Heart left ventricle (tissue), 16 donors: ENCODE results near the gene ACSBG1. TPM values are rescaled to one million over a fixed set of nuclear protein-coding genes. Genes with fewer than 3 reads are reported as not detected.

ENCODE experiments used
- ATAC-seq, 4 donors: fragments of 200-7000 bp; cut with Tn5 transposase; one replicate each; pipeline ENCODE4 v1.9.1; 2020 to 2022; ENCODE audit warnings: moderate library complexity in 4 of 4, mild to moderate bottlenecking in 3 of 4, moderate number of reproducible peaks in 1 of 4
- DNase-seq, 5 donors: peaks; one replicate each; pipeline ENCODE4 v3.0.0-alpha.2; 2020
- H3K27ac ChIP-seq, 12 donors: fragments of 200-600 bp; sonication (generic) in 4 of 12; one replicate each; pipeline versions ENCODE4 v1.5.0 to v1.8.0; 2016 to 2022; ENCODE audit warnings: mild to moderate bottlenecking in 2 of 12
- H3K27me3 ChIP-seq, 9 donors: fragments of 200-600 bp; sonication (generic) in 2 of 9; one replicate each; pipeline versions ENCODE4 v1.5.1 to v1.8.0; 2016 to 2022; ENCODE audit warnings: mild to moderate bottlenecking in 3 of 9
- H3K36me3 ChIP-seq, 9 donors: fragments of 200-600 bp; sonication (generic) in 2 of 9; one replicate each; pipeline versions ENCODE4 v1.5.0 to v1.8.0; 2018 to 2022; ENCODE audit warnings: mild to moderate bottlenecking in 2 of 9
- H3K4me1 ChIP-seq, 12 donors: fragments of 200-600 bp; sonication (generic) in 4 of 12; one replicate each; pipeline versions ENCODE4 v1.5.0 to v1.8.0; 2016 to 2022; ENCODE audit warnings: mild to moderate bottlenecking in 3 of 12
- H3K4me3 ChIP-seq, 12 donors: fragments of 200-600 bp; sonication (generic) in 4 of 12; one replicate each; pipeline versions ENCODE4 v1.5.0 to v1.8.0; 2017 to 2022; ENCODE audit warnings: mild to moderate bottlenecking in 9 of 12, moderate library complexity in 4 of 12
- H3K9me3 ChIP-seq, 12 donors: fragments of 200-600 bp; sonication (generic) in 4 of 12; one replicate each; pipeline versions ENCODE4 v1.5.0 to v1.8.0; 2016 to 2022; ENCODE audit warnings: mild to moderate bottlenecking in 1 of 12
- CTCF ChIP-seq, 12 donors: fragments of 200-600 bp; sonication (generic) in 4 of 12; IDR thresholded peaks; one replicate each; pipeline versions ENCODE4 v1.5.0 to v1.8.0; 2018 to 2022; ENCODE audit warnings: antibody characterized with exemption in 12 of 12, mild to moderate bottlenecking in 5 of 12
- POLR2A ChIP-seq, 2 donors: fragments of 450-650 bp; IDR thresholded peaks; one replicate each; pipeline ENCODE4 v1.6.1; 2017; ENCODE audit warnings: antibody characterized with exemption in 2 of 2, mild to moderate bottlenecking in 2 of 2, moderate library complexity in 2 of 2
- WGBS, 4 donors: extraction: QIAGEN DNeasy Blood & Tissue Kit in 2 of 4; methylation state at CpG; one replicate each; pipeline versions ENCODE4 v1.1.5 to v1.1.7; 2013 to 2018; 5-methylcytosine and 5-hydroxymethylcytosine counted together
- intact Hi-C, 10 donors: fragments of 100-400 bp; cut with DNase I; formaldehyde crosslinking; loops; one replicate each; pipeline versions ENCODE4 v1.11.1 to v1.14.2; 2022
- polyA plus RNA-seq, 2 donors: library from polyadenylated mRNA; stranded (reverse); fragments of 200-250 nt; gene quantifications; one replicate each; pipeline ENCODE4 v1.2.3, GENCODE V29; 2013
- total RNA-seq, 9 donors: library from RNA; depleted of rRNA in 2 of 9; stranded (reverse); fragments of >200 nt in 2 of 9; fragmentation: NEBNext Ultra II Directional in 3 of 9; extraction: Animal tissue kit (Norgen Biotek cat#: 25700) in 3 of 9; gene quantifications; one replicate each; pipeline versions ENCODE4 v1.1.0 to v1.2.4, GENCODE V29; 2016 to 2023
- donor health status: ischemic (EF 13 %, LVEDD 7.1; RV severe dilation, severe dysfunction).
- donor health status: healthy with polysubstance abuse.
- donor health status: DM: no; HTN: yes; CAD: no.
- donor health status: DM: no; HTN: no; CAD: no.
- donor health status: ischemic (EF 25% LVEDD 6.9; RV normal size, moderate dysfunction).
- donor health status: ischemic (EF 25% LVEDD 5.7; RV mildly dilated, moderate dysfunction).
- donor health status: healthy.
- donor health status: DM: yes; HTN: yes; CAD: no.
- donor health status: ischemic (EF 35%, LVEDD 5.7; RV mildly dilated, moderate dysfunction).
- donor health status: nonischemic (EF 11% LVEDD 7.7; RV severe dilation, severe dysfunction).
- donor health status: DM: yes; HTN: yes; CAD: no.
- donor health status: PGD.
- donor health status: ischemic (EF 29% LVEDD 5.4; RV normal size, mild dysfunction).
- donor health status: nonischemic (EF 23%, LVEDD 6.1; RV moderate dilation, normal function).

ACSBG1 gene
- total and polyA plus RNA-seq, 11 donors: 0.05 to 1.2 (median 0.16) TPM; not detected in 5

GRCh38 chr15:78266806-78267205 is 32.4 kb upstream of the ACSBG1 start:
- Histone ChIP-seq H3K4me3 (peak overlapping the region in 10 of 12 donors; percentile 10 to 83 (median 32)), H3K9me3 (no peaks in the 10 kb centered on the region), H3K27me3 (no peaks in the 10 kb centered on the region), H3K27ac (peak overlapping the region; percentile 41 to 96 (median 87)), H3K4me1 (peaks cover 0 to 39% (median 17%) of the 10 kb centered on the region in 12 donors), H3K36me3 (peaks cover 0 to 18% (median 12%) of the 10 kb centered on the region in 9 donors)
- TF ChIP-seq POLR2A (IDR thresholded peaks at IDR 0.05) (no peak), CTCF (IDR thresholded peaks at IDR 0.05) (no peak)
- intact Hi-C loops: no loop called here
- ATAC-seq (no peak), DNase-seq (no peak)
- 47 to 60% (median 50%) methylated on average over 2 of the region's 2 CpGs for WGBS, 4 donors

- Histone ChIP-seq H3K4me1 (peaks cover 0 to 39% (median 17%) of the 10 kb centered on the region in 12 donors), H3K9me3 (no peaks in the 10 kb centered on the region), H3K4me3 (peak overlapping the region in 10 of 12 donors; percentile 10 to 83 (median 32)), H3K27ac (peak overlapping the region; percentile 41 to 96 (median 87)), H3K27me3 (no peaks in the 10 kb centered on the region), H3K36me3 (peaks cover 0 to 12% (median 7%) of the 10 kb centered on the region in 9 donors)
- peak in 1 of 4 donors; percentile 2 for ATAC-seq
- no peak for DNase-seq
- intact Hi-C loops: no loop called here
- no peak for TF ChIP-seq POLR2A (IDR thresholded peaks at IDR 0.05)
- no peak for TF ChIP-seq CTCF (IDR thresholded peaks at IDR 0.05)
Measured at GRCh38 chr15:78266229-78266628, 31.9 kb upstream of the ACSBG1 start.

- Histone ChIP-seq H3K4me3 (peak overlapping the region in 10 of 12 donors; percentile 56 to 91 (median 72)), H3K36me3 (peaks cover 0 to 8% (median 3%) of the 10 kb centered on the region in 9 donors), H3K9me3 (no peaks in the 10 kb centered on the region), H3K27me3 (no peaks in the 10 kb centered on the region), H3K4me1 (peaks cover 0 to 39% (median 17%) of the 10 kb centered on the region in 12 donors), H3K27ac (peak overlapping the region; percentile 43 to 96 (median 88))
- peak; percentile 80 to 87 (median 84) for ATAC-seq
- intact Hi-C loops: no loop called here
- TF ChIP-seq CTCF (IDR thresholded peaks at IDR 0.05): no peak
- peak; percentile 9 to 32 for TF ChIP-seq POLR2A (IDR thresholded peaks at IDR 0.05)
- 41 to 53% (median 47%) methylated on average over 9 of the region's 9 CpGs for WGBS, 4 donors
- peak in 4 of 5 donors; percentile 29 to 47 (median 37) for DNase-seq
Measured at GRCh38 chr15:78265752-78266224, 31.4 kb upstream of the ACSBG1 start.

- H3K36me3 ChIP-seq: peaks cover 0 to 1% (median 0%) of the 10 kb centered on the region in 9 donors
- no peaks in the 10 kb centered on the region for H3K9me3 ChIP-seq
- H3K4me3 ChIP-seq: peak overlapping the region; percentile 53 to 91 (median 70)
- peak overlapping the region; percentile 43 to 96 (median 88) for H3K27ac ChIP-seq
- intact Hi-C loops: no loop called here
- no peaks in the 10 kb centered on the region for H3K27me3 ChIP-seq
- 33 to 52% (median 36%) methylated on average over 11 to 12 of the region's 12 CpGs for WGBS, 4 donors
- TF ChIP-seq CTCF (IDR thresholded peaks at IDR 0.05) (peak in 1 of 12 donors; percentile 6), POLR2A (IDR thresholded peaks at IDR 0.05) (no peak)
- peak in 1 of 5 donors; percentile 40 for DNase-seq
- ATAC-seq: no peak
- peaks cover 0 to 39% (median 17%) of the 10 kb centered on the region in 12 donors for H3K4me1 ChIP-seq
Measured at GRCh38 chr15:78265137-78265460, 30.7 kb upstream of the ACSBG1 start.
